ENCODE results near the gene MFRP.

The MFRP gene

DNA sequence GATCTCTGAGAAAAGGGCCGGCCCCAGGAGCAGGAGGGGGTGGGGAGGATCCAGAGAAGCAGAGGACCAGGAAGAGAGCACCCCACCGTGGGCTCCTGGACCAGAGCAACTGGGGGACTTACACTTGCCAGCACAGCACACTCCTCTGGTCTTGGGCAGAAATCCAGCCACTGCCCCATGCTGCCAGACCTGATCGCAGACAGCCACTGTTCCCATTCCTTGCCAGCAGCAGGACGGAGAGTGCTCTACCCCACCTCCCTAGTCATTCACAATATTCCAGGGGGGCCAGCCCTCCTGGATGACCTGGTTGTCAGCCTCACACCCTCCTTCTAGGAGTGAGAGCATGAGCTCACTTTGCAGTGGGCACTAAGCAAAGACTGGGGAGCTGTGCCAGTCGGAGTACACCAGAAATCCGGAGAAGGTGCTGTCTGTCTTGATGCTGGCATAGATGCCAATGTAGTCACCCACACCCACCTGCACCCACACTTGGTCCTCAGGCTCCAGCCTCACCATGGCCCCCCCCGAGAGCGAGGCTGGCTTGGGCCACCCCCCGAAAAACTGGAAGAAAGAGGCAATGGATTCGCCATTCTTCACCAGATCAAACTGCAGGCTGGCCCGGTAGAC lies 7.4 kb downstream of the MFRP start:
- TF ChIP-seq, protein P1, sequence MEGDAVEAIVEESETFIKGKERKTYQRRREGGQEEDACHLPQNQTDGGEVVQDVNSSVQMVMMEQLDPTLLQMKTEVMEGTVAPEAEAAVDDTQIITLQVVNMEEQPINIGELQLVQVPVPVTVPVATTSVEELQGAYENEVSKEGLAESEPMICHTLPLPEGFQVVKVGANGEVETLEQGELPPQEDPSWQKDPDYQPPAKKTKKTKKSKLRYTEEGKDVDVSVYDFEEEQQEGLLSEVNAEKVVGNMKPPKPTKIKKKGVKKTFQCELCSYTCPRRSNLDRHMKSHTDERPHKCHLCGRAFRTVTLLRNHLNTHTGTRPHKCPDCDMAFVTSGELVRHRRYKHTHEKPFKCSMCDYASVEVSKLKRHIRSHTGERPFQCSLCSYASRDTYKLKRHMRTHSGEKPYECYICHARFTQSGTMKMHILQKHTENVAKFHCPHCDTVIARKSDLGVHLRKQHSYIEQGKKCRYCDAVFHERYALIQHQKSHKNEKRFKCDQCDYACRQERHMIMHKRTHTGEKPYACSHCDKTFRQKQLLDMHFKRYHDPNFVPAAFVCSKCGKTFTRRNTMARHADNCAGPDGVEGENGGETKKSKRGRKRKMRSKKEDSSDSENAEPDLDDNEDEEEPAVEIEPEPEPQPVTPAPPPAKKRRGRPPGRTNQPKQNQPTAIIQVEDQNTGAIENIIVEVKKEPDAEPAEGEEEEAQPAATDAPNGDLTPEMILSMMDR (IDR thresholded peaks at IDR 0.05; ENCODE audit: insufficient read depth, low read depth, low read length, missing control alignments): no peak
- no peak for DNase-seq (ENCODE audit: low read depth)
- H3K4me3 ChIP-seq (ENCODE audit: low read length): no peak overlapping the region

DNA sequence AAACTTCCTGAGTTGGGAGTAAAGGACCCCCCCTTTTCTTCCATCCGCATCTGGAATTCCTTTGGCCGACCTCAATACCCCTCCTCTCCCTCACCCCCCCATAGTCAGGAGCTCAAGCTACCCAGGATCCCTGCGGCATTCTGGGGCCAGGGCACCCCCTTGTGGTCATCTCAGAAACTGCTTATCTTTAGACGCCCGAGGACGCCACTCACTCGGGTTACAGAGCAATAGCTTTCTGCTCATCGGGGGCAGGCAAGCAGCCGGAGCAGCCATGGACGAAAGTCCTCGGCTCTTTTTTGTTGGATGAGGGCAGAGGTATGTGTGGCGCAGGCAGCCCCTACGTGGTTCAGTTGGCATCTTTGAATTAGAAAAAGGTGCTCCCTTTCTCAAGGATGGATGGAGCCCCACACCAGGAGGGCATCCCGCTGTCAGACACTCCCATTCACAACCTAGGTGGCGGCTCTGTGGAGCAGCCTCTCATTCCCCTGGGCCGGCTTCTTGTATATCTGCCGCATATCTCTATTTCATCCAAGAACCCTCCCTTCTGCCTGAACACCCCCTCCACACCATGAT lies 8.1 kb downstream of the MFRP start:
- TF ChIP-seq, protein P1 (IDR thresholded peaks at IDR 0.05; ENCODE audit: insufficient read depth, low read depth, low read length, missing control alignments): peak; percentile 84
- no peak overlapping the region for H3K4me3 ChIP-seq (ENCODE audit: low read length)
- DNase-seq (ENCODE audit: low read depth): peak; percentile 64

DNA sequence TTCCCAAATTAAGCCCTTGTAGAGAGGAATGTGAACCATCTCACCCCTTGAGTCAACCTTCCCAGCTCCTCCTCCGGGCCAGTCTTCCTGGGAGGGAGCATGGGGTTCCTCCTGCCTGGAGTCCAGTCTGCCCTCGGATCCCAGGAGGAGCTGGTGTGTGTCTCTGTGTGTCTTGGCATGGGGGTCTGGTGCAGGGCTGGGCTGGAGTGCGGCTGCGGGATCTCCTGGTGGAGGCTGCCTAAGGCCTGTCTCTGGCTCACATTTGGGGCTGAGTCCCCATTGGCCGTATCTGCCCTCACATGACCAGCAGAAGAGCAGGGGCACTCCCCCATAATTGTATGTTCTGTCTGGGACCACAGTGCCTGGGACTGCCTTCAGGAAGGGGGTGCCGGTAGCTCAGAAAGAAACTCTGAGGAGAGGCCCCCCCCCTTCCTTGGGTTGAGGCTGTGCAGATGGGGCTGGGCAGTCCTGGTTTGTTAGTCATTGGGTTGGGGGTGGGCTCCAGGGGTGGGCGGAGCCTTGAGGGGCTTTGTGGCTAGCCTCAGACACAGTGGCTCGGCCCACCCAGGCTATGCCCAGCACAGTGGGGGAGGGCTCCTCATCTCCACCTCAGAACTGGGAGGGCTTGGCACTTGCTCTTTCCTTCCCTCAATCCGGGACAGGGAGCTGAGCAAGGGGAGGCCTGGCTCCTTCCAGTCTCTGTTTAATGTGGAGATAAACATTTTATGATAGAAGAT lies 8.8 kb downstream of the MFRP start:
- TF ChIP-seq, protein P1 (IDR thresholded peaks at IDR 0.05; ENCODE audit: insufficient read depth, low read depth, low read length, missing control alignments): no peak
- no peak overlapping the region for H3K4me3 ChIP-seq (ENCODE audit: low read length)
- no peak for DNase-seq (ENCODE audit: low read depth)

DNA sequence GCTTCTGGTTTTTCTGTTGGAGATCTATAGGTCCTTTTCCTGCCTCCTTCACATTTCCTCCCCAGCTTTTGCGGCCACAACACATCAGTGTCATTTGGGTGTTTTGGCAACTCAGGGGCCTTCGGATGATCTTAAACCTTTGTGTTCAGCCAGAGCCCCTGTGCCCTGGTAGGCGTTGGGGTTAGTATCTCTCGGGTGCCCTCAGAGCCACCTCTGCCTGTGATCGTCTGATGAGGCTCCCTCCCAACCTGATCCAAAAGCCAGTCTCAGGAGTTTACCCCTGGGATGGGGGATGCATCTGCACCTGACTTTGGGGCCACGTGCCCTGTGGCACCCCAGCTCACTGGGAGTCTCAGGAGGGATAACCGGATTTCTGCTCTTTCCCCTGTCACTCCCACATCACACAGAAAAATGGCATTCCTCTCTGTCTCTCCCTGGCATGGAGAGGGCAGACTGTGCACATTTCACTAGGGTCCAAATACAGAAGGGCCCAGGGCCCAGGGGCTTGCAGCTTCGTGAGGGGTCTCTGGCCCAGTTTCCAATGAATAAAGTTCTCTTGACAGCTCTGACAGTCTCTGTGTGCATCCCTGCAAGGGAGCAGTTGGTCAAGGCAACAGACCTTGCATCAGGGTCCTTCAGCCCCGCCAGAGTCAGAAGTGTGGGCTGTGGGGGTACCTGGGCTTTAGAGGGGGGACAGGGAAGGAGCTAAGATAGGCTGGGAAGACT lies 9.6 kb downstream of the MFRP start:
- no peak for DNase-seq (ENCODE audit: low read depth)
- no peak overlapping the region for H3K4me3 ChIP-seq (ENCODE audit: low read length)
- TF ChIP-seq, protein P1 (IDR thresholded peaks at IDR 0.05; ENCODE audit: insufficient read depth, low read depth, low read length, missing control alignments): no peak

DNA sequence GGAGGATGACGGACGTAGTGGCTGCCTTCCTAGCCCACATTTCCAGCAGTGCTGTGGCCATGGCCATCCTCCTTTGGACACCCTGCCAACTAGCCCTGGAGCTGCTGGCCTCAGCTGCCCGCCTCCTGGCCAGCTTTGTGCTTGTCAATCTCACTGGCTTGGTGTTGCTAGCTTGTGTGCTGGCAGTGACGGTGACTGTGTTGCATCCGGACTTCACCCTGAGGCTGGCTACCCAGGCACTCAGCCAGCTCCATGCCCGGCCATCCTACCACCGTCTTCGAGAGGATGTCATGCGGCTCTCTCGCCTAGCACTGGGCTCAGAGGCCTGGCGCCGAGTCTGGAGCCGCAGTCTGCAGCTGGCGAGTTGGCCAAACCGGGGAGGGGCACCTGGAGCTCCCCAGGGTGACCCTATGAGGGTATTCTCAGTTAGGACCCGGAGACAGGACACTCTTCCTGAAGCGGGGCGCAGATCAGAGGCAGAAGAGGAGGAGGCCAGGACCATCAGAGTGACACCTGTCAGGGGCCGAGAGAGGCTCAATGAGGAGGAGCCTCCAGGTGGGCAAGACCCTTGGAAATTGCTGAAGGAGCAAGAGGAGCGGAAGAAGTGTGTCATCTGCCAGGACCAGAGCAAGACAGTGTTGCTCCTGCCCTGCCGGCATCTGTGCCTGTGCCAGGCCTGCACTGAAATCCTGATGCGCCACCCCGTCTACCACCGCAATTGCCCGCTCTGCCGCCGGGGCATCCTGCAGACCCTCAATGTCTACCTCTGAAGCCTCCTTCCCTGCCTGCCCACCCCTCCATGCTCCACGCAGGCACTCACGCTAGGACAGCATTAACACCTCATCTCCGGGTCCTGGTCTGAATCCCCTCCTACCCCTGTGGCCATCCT lies 10.6 kb downstream of the MFRP start:
- no peak for DNase-seq (ENCODE audit: low read depth)
- TF ChIP-seq, protein P1 (IDR thresholded peaks at IDR 0.05; ENCODE audit: insufficient read depth, low read depth, low read length, missing control alignments): no peak
- peak overlapping the region; percentile 75 for H3K4me3 ChIP-seq (ENCODE audit: low read length)

DNA sequence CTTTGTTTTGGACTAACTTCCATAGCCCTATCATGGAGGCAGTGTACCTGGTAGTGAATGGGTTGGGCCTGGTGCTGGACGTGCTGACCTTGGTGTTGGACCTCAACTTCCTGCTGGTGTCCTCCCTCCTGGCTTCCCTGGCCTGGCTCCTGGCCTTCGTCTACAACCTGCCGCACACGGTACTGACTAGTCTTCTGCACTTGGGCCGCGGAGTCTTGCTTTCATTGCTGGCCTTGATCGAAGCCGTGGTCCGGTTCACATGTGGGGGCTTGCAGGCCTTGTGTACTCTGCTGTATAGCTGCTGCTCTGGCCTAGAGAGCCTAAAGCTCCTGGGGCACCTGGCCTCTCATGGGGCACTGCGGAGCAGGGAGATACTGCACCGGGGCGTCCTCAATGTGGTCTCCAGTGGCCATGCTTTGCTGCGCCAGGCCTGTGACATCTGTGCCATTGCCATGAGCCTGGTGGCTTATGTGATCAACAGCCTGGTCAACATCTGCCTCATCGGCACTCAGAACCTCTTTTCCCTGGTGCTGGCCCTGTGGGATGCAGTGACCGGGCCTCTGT lies 11.3 kb downstream of the MFRP start:
- TF ChIP-seq, protein P1 (IDR thresholded peaks at IDR 0.05; ENCODE audit: insufficient read depth, low read depth, low read length, missing control alignments): no peak
- DNase-seq (ENCODE audit: low read depth): no peak
- H3K4me3 ChIP-seq (ENCODE audit: low read length): peak overlapping the region; percentile 75

All from epithelial cell of esophagus (primary cell).